Immature natural killer cell (primary cell): Measurements from ENCODE around the gene GFER. TPM values are rescaled to one million over a fixed set of nuclear protein-coding genes. Genes with fewer than 3 reads are reported as not detected.
A peak's percentile ranks its signal among the peaks of the same experiment; 100 is the strongest.

Source experiments
- DNase-seq, 3 donors: peaks; one replicate each; pipeline ENCODE4 v3.0.0; 2022; ENCODE audit warnings: mixed read lengths in 1 of 3
- H3K27ac Mint-ChIP-seq, 6 donors: one replicate each; pipeline ENCODE4 v1.8.0; 2020; ENCODE audit warnings: mixed read lengths in 6 of 6, mild to moderate bottlenecking in 5 of 6, inconsistent platforms in 4 of 6, moderate library complexity in 3 of 6
- H3K27me3 Mint-ChIP-seq, 3 donors: one replicate each; pipeline ENCODE4 v1.8.0; 2020 to 2021; ENCODE audit warnings: low read depth in 3 of 3, mild to moderate bottlenecking in 3 of 3, mixed read lengths in 3 of 3, moderate library complexity in 3 of 3, inconsistent platforms in 1 of 3
- H3K36me3 Mint-ChIP-seq, 3 donors: one replicate each; pipeline ENCODE4 v1.8.0; 2020; ENCODE audit warnings: mixed read lengths in 3 of 3, inconsistent platforms in 2 of 3, mild to moderate bottlenecking in 2 of 3
- H3K4me1 Mint-ChIP-seq, 2 donors: one replicate each; pipeline ENCODE4 v1.8.0; 2020; ENCODE audit warnings: inconsistent platforms in 2 of 2, mild to moderate bottlenecking in 2 of 2, mixed read lengths in 2 of 2, moderate library complexity in 1 of 2
- H3K4me3 Mint-ChIP-seq, 5 donors: one replicate each; pipeline ENCODE4 v1.8.0; 2020; ENCODE audit warnings: mild to moderate bottlenecking in 5 of 5, mixed read lengths in 5 of 5, inconsistent platforms in 3 of 5, moderate library complexity in 3 of 5
- H3K9me3 Mint-ChIP-seq, 6 donors: one replicate each; pipeline ENCODE4 v1.8.0; 2020; ENCODE audit warnings: mild to moderate bottlenecking in 6 of 6, mixed read lengths in 6 of 6, inconsistent platforms in 4 of 6, moderate library complexity in 3 of 6
- polyA plus RNA-seq, 3 donors: library from polyadenylated mRNA; unstranded; fragments of 300-500 nt; fragmentation: Illumina TruSeq; gene quantifications; one replicate each; pipeline ENCODE4 v1.2.3, GENCODE V29; 2021

The GFER gene
- polyA plus RNA-seq, 3 donors from 2014 or later: 38.4 to 52.0 (median 40.7) TPM

GRCh38 chr16:2016407-2016922 lies 32.5 kb downstream of the GFER start:
- no peak for DNase-seq
- peaks cover 5 to 7% (median 6%) of the 10 kb centered on the region in 3 donors for H3K27me3 Mint-ChIP-seq
- no peaks in the 10 kb centered on the region for H3K4me1 Mint-ChIP-seq
- no peaks in the 10 kb centered on the region for H3K9me3 Mint-ChIP-seq
- H3K4me3 Mint-ChIP-seq: no peak overlapping the region
- H3K36me3 Mint-ChIP-seq: no peaks in the 10 kb centered on the region
- H3K27ac Mint-ChIP-seq: no peak overlapping the region

- DNase-seq: no peak
- Mint-ChIP-seq H3K36me3 (no peaks in the 10 kb centered on the region), H3K4me1 (peaks cover 13 to 15% of the 10 kb centered on the region in 2 donors), H3K27ac (no peak within 1 kb of the TSS), H3K27me3 (peaks cover 10 to 13% (median 11%) of the 10 kb centered on the region in 3 donors), H3K4me3 (no peak within 1 kb of the TSS), H3K9me3 (no peaks in the 10 kb centered on the region)
These were observed 35.5 kb downstream of the GFER start, which contains the start of gene NPW for GRCh38 chr16:2019518-2019920. TSS of gene NPW (plus strand) at chr16:2019785.

GRCh38 chr16:2019921-2020831 lies 36.2 kb downstream of the GFER start:
- Mint-ChIP-seq H3K36me3 (no peaks in the 10 kb centered on the region), H3K4me1 (peaks cover 15% of the 10 kb centered on the region in 2 donors), H3K4me3 (no peak overlapping the region), H3K9me3 (no peaks in the 10 kb centered on the region), H3K27me3 (peaks cover 10 to 13% (median 11%) of the 10 kb centered on the region in 3 donors), H3K27ac (no peak overlapping the region)
- no peak for DNase-seq

DNA sequence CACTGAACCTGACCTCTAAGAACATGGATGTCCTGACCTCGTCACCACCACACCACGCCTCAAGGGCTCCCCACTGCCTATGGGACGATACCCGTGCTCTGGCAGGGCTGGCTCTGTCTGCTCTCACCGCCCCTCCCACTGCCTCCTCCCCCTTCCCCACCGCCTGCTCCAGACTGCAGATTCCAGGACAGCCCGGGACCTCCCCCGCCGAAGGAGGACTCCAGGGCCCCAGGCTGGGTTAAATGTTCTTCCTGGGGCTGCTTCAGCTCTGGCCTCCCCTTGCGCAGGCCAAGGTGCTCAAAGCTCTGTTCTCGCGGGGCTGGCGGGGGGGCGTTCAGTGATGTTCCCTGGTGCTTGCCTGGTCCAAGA lies 38.7 kb downstream of the GFER start:
- Mint-ChIP-seq H3K9me3 (no peaks in the 10 kb centered on the region), H3K4me1 (peaks cover 19% of the 10 kb centered on the region in 2 donors), H3K27me3 (peaks cover 10 to 16% (median 11%) of the 10 kb centered on the region in 3 donors), H3K36me3 (no peaks in the 10 kb centered on the region), H3K4me3 (peak overlapping the region; percentile 72 to 84 (median 80)), H3K27ac (peak overlapping the region in 1 of 6 donors; percentile 51)
- DNase-seq: no peak

DNA sequence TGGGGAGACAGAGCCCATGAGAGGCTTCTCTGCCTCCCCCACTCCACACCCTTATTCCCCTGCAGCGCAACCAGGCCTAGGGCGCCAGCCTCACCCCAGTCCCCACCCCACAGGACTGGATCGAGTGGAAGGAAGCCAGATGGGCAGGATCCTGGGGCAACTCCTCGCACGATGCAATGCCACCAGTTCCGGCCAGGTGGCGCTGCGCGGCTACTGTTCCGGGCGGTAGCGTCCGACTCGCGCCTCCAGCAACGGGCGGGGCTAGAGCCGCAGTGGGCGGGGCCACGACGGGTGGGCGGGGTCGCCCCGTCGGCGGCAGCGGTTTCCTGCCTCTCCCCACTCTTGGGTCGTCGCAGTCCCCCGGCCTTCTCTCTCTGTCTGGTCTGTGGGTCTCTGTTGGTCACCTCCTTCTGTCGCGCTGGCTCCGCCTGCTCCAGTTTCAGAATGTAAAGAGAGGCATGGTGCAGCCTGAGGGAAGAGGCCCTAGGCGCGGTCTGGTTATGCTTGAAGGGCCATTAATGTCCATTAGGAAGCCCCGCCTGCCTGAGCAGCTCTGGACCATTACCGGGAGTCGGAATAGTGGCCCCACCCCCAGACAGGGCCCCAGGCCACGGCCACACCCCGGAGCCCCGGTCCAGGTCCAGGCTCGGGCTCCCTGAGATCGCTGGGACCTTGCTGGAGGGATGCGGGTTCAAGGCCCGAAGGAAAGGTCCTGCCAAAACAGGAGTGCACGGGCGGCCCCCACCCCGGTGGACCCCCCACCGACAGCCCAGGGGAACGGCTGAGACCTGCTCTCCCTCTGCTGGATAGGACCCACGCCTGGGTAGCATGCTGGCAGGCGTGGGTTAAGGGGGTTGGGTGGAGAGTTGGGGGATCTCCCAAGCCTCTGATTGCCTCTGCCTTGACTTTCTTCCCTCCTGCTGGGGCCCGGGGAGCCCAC lies 39.4 kb downstream of the GFER start:
- Mint-ChIP-seq H3K27ac (peak overlapping the region; percentile 51 to 93 (median 86)), H3K9me3 (no peaks in the 10 kb centered on the region), H3K4me1 (peaks cover 19 to 20% of the 10 kb centered on the region in 2 donors), H3K4me3 (peak overlapping the region; percentile 72 to 84 (median 80)), H3K27me3 (peaks cover 8 to 16% (median 9%) of the 10 kb centered on the region in 3 donors), H3K36me3 (no peaks in the 10 kb centered on the region)
- DNase-seq: peak; percentile 93 to 95 (median 93)

DNA sequence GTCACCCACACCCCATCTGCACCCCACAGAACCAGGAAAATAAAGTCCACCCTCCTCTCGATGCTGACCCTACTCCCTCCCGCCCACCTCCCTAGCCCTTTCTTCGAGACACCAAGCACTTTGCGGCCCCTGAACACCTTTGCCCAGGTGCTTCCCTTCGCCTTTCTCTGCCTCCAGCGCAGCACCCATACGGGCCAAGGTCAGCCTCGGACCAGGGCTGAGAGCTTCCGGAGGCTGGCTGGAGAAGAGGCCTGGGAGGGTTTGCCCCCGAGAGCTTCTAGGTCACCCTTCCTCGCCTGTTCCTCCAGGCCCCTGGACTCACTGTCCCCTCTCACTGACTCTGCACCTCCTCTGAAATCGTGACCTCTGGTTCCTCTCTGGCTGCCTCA lies 40.0 kb downstream of the GFER start:
- Mint-ChIP-seq H3K36me3 (no peaks in the 10 kb centered on the region), H3K9me3 (no peaks in the 10 kb centered on the region), H3K27ac (peak overlapping the region; percentile 1 to 87 (median 64)), H3K27me3 (peaks cover 4 to 14% (median 8%) of the 10 kb centered on the region in 3 donors), H3K4me1 (peaks cover 19 to 20% of the 10 kb centered on the region in 2 donors), H3K4me3 (peak overlapping the region in 3 of 5 donors; percentile 50 to 76 (median 69))
- DNase-seq: no peak

- H3K9me3 Mint-ChIP-seq: no peaks in the 10 kb centered on the region
- peaks cover 19 to 20% of the 10 kb centered on the region in 2 donors for H3K4me1 Mint-ChIP-seq
- H3K27me3 Mint-ChIP-seq: peaks cover 3 to 14% (median 8%) of the 10 kb centered on the region in 3 donors
- DNase-seq: no peak
- H3K4me3 Mint-ChIP-seq: peak overlapping the region in 2 of 5 donors; percentile 21 to 65
- no peaks in the 10 kb centered on the region for H3K36me3 Mint-ChIP-seq
- H3K27ac Mint-ChIP-seq: no peak overlapping the region
These were observed 41.3 kb downstream of the GFER start for GRCh38 chr16:2025251-2025650.

DNA sequence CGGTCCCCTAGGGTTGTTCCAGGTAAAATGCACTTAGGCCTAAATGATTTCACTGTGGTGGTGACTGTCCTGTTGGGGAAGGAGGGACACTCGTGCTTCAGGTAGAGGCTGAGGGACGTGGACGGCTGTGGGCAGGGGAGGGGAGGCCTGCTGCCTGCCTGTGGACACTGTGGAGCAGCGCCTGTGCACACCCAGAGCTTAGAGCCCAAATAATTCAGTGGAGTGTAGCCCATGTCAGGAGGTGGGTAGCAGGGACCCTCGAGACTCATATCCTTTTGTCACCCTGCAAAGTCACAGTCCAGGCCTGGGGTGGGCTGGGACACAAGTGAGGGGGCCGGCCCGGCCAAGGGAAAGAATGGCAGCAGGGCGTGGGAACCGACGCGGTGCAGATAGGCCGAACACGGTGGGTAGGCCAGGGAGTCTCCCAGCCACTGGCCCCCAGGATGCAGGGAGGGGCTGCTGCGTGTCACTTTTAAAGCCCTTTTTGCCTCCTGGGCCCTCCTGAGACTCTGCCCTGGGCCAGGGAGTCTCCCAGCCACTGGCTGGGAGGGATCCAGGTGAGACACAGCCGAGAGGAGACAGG lies 42.0 kb downstream of the GFER start:
- H3K36me3 Mint-ChIP-seq: no peaks in the 10 kb centered on the region
- no peak for DNase-seq
- peak overlapping the region in 1 of 6 donors; percentile 5 for H3K27ac Mint-ChIP-seq
- H3K27me3 Mint-ChIP-seq: peaks cover 3 to 14% (median 6%) of the 10 kb centered on the region in 3 donors
- peak overlapping the region; percentile 18 to 65 (median 53) for H3K4me3 Mint-ChIP-seq
- no peaks in the 10 kb centered on the region for H3K9me3 Mint-ChIP-seq
- peaks cover 19 to 20% of the 10 kb centered on the region in 2 donors for H3K4me1 Mint-ChIP-seq

GRCh38 chr16:2026461-2027023 lies 42.5 kb downstream of the GFER start, which contains the start of gene NHERF2:
TSS of gene NHERF2 (plus strand) at chr16:2026902. CDS start at chr16:2027006, 104 bp downstream.
- Mint-ChIP-seq H3K4me1 (peaks cover 19 to 20% of the 10 kb centered on the region in 2 donors), H3K9me3 (no peaks in the 10 kb centered on the region), H3K4me3 (peak within 1 kb of the TSS; percentile 79 to 86 (median 82)), H3K27ac (peak within 1 kb of the TSS in 3 of 6 donors; percentile 5 to 49 (median 24)), H3K27me3 (peaks cover 4 to 12% (median 6%) of the 10 kb centered on the region in 3 donors), H3K36me3 (no peaks in the 10 kb centered on the region)
- peak in 2 of 3 donors; percentile 22 to 36 for DNase-seq

DNA sequence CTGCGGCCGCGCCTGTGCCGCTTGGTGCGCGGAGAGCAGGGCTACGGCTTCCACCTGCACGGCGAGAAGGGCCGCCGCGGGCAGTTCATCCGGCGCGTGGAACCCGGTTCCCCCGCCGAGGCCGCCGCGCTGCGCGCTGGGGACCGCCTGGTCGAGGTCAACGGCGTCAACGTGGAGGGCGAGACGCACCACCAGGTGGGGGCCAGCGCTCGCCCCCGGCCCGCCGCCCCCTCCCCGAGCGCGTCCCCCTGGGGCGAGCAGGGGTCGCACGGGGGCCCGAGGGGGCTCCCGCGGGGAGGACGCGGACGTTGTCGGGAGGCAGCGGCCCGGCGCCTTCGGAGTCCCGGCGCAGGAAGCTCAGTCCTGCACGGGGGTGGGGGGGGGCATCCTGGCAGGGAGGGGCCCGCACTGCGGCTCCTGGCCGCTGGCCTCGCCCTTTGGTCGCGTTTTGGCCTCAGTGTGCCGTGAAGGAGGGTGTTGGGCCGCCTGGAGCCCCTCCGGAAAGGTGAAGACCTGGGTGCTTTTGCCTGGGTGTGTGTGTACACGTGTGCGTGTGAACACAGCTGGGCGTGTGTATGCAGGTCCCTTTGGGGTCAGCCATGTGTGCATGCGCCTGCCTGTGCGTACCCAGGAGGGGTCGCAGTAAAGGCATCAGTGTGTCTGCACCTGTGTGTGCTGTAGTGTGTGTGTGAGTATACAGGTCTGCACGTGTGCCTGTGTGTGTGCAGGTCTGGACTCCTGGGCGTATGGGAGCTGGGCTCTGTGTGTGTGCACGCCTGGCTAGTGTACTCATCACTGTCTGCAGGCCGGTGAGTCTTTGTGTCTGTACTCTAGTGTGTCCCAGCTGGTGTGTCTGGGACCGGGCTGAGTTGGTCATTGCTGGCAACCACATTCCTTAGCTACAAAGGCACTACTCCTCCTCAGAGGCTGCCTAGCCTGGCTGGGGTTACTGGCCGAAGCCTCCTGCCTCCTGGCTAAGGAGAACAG lies 43.3 kb downstream of the GFER start:
- Mint-ChIP-seq H3K27me3 (peaks cover 4 to 10% (median 6%) of the 10 kb centered on the region in 3 donors), H3K36me3 (no peaks in the 10 kb centered on the region), H3K27ac (peak overlapping the region in 2 of 6 donors; percentile 24 to 49), H3K9me3 (no peaks in the 10 kb centered on the region), H3K4me3 (peak overlapping the region; percentile 79 to 86 (median 82)), H3K4me1 (peaks cover 19 to 20% of the 10 kb centered on the region in 2 donors)
- peak; percentile 14 to 28 (median 18) for DNase-seq

- Mint-ChIP-seq H3K27me3 (peaks cover 2 to 5% (median 2%) of the 10 kb centered on the region in 3 donors), H3K4me1 (peaks cover 13 to 15% of the 10 kb centered on the region in 2 donors), H3K27ac (no peak overlapping the region), H3K9me3 (no peaks in the 10 kb centered on the region), H3K4me3 (peak overlapping the region in 4 of 5 donors; percentile 79 to 86 (median 81)), H3K36me3 (no peaks in the 10 kb centered on the region)
- DNase-seq: no peak
These were observed 44.2 kb downstream of the GFER start for GRCh38 chr16:2028146-2028545.
